GOT3 (cell line): ENCODE measurements around the gene RECK.
A peak's percentile ranks its signal among the peaks of the same experiment; 100 is the strongest.
"Not testable (repeated sequence)": the region's sequence is repeated elsewhere in the genome, so short reads cannot be mapped to it uniquely, and the experiment has no call there.

ENCODE experiments used
- DNase-seq: peaks from one replicate; lab custom pipeline; 2025; ENCODE audit warnings: mixed read lengths; lab: John Stamatoyannopoulos, UW

Gene RECK

GRCh38 chr9:36158917-36159316 is 122.2 kb downstream of the RECK start:
- no peak for DNase-seq

DNA sequence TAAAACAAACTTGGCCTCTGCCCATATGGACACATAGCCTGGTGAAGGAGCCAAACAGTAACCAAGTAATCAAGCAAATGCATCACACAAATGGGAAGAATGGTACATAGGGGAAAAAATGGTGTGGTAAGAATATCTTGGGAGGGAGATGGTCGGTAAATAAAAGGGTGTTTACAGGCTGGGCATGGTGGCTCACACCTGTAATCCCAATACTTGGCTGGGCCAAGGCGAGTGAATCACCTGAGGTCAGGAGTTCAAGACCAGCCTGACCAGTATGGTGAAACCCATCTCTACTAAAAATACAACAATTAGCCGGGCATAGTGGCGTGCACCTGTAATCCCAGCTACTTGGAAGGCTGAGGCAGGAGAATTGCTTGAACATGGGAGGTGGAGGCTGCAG is 122.8 kb downstream of the RECK start:
- DNase-seq: not testable (repeated sequence)

DNA sequence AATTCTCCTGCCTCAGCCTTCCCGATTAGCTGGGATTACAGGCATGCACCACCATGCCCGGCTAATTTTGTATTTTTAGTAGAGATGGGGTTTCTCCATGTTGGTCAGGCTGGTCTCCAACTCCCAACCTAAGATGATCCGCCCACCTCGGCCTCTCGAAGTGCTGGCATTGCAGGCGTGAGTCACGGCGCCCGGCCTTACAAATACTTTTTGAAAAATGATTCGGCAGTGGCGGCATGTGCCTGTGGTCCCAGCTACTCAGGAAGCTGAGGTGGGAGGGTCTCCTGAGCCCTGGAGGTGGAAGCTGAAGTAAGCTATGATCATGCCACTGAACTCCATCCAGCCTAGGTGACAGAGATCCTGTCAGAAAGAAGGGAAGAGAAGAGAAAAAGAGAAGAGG is 123.4 kb downstream of the RECK start:
- not testable (repeated sequence) for DNase-seq

DNA sequence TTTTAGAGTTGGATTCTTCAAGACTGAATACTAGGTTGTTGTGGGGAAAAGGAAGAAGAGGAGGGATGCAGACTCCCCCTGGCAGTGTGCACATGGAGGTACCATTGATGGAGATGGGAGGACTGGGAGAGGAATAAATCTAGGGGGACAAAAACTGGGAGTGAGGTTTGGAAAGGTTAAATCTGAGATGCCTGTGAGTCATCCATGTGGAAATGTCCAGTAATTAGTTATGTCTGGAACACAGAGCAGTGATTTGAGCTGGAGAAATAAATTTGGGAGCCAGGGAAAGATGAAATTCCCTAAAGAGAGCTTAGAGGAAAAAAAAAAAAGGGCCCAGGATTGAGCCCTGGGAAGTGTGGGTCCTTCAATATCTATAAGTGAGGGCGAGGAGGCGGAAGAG is 124.5 kb downstream of the RECK start:
- DNase-seq: no peak

GRCh38 chr9:36162211-36162738 is 125.6 kb downstream of the RECK start:
- no peak for DNase-seq

DNA sequence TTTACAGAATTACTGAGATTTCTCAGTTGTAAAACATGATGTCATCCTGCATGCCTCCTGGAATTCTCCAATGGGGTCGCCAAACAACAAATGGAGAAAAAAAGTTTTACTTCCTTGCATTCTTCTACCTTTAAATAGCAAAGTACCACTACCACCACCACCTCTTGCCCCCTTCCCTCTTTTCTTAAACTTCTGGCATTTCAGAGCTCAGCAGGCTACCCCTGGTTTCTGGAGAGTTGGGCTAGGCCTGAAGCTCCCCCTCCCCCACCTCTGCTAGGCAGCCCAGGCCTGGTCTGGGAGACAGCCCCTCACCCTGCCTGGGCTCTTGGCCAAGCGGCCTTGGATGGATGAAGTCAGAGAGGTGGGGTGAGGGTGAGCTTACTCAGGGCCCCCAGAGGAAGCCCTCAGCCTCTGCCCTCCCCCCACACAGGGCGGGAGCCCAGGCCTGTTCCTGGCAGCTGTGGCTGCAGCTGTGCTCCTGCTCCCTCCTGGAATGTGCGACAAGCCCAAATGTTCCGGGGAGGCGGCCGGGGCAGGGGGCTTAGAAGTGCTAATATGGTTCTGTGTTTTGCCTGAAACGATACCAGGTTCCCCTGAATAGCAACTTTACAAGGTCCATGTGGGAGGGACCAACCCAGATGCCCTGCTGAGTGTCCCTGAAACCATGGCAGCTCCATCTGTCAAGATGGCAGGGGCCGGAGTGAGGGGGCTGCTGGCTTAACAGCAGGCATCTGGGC is 126.5 kb downstream of the RECK start:
- DNase-seq: no peak

GRCh38 chr9:36163786-36164170 is 127.1 kb downstream of the RECK start:
- DNase-seq: no peak

DNA sequence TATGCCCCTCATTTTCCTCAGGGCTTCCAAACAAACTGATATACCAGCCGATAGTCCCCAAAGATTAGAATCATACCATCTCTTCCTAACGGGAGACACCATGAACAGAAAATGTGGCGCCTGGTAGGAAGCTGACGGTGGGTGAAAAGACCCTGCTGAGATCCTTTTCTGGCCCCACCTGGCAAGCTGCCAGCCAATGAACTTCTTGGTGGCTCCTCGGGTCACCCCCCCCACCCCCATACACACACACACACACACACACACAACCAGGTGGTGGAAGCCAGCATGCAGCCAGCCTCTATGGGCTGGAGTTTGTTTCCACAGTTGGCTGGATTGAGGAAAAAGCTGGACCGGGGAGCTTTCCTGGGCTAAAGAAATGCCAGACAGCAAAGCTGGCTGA is 127.7 kb downstream of the RECK start:
- DNase-seq: no peak

DNA sequence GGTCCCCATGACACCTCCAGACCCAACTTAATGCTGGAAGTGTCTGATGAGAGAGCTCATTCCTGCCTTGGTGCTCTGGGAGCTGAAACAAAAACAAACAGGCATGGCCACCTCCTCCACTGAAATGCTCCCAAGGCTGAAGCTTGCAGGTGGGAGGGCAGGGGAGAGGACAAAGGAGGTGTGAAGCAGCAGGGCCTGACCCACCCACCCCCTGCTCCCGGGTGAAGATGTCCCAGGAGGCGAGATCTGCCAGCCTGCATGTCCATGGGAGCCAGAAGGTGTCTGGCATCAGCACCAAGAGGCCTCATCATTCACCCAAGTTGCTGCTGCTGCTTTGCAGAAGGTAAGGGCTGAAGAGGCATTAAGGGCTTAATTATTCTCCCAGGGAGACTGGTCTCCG is 128.3 kb downstream of the RECK start:
- DNase-seq: no peak

DNA sequence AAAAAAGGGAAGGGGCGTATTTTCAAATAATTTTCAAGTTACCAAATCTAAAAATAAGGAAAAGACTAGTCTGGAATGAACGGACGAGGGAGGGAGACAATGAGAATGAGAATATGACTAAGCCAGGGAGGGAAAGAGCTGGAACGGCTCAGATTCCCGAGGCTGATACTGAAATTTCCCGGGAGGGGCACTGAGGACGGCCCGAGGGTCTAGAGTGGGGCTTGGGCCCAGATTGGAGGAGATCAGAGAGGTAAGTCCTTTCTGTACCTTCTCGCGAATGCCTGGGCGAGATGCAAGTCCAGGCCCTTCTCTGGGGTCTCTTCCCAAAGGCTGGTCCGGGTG is 129.1 kb downstream of the RECK start:
- DNase-seq: no peak

DNA sequence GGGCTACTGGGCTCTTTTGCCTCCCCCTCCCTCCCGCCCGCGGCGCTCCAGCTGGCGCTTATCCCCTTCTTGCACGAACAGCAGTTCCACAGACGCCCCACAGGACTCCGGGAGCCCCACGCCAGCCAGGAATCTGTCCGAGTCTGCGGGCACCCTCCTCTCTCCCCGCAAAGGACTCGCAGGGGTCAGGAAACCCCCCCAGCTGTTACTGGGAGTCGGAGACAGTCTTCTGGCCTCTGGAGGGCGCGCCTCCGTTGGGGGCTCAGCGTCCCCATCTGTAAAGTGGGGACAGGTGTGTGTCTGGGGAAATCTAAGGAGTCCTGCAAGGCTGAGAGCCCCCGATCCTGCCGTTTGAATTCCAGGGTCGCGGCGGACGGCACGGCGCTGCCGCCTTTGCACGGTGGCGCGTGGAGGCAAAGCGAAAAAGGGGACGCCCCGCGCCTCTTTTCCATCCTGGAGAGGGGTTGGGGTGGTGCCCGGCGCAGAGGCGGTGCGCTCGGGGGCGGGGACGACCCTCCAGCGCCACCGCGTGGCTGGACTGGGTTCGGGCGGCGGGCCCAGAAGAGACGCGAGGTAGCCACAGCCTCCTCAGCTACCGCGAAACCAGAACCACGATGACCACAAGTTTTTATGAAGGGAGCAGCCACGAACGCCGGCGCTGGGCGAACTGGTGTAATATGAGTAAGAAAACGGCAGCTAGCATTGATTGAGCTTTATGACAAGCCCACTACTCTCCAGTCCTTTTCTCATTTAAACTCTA is 129.6 kb downstream of the RECK start:
- peak; percentile 45 for DNase-seq

DNA sequence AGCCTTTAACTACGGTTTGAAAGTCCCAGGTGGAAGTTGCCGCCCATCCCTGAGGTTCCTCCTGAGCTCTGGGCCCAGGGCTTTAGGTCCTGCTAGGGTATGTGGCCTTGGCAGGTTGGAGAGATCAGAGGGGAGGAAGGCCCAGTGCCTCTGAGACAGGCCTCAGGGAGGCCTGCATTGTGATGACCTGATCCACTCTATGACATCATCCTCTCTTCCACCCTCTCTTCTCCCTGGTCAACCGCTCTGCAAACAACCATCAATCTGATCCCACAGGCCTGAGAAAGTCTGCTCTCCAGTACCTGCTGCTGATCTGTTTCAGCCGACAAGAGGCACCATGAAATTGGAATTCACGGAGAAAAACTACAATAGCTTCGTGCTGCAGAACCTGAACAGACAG is 132.5 kb downstream of the RECK start, which contains the start of gene CCIN:
CCIN (plus strand) TSS at position 223 of the 400 bp plus-strand sequence; CDS start at position 338, 115 bp downstream.
- DNase-seq: no peak

- DNase-seq: no peak
Measured at GRCh38 chr9:36169708-36170107, 133.0 kb downstream of the RECK start.

GRCh38 chr9:36170531-36170930 is 133.8 kb downstream of the RECK start:
- no peak for DNase-seq

- no peak for DNase-seq
Measured at GRCh38 chr9:36173861-36174260, 137.1 kb downstream of the RECK start.
